Natural killer cell (primary cell): ENCODE measurements around the gene CATSPERZ. TPM values are rescaled to one million over a fixed set of nuclear protein-coding genes. Genes with fewer than 3 reads are reported as not detected.

Source experiments
- ATAC-seq, 3 donors: fragments of 150-1000 bp in 2 of 3; fragments of 200-7000 bp in 1 of 3; cut with Tn5 transposase; 1 replicate in 1 of 3; 2 replicates in 2 of 3; pipeline ENCODE4 v1.10.0; 2021; ENCODE audit warnings: mild to moderate bottlenecking in 2 of 3, moderate library complexity in 2 of 3
- DNase-seq, 2 donors: peaks; one replicate each; pipeline versions ENCODE4 v3.0.0 to v3.0.0-alpha.2; 2013 to 2021; ENCODE audit warnings: mixed read lengths in 1 of 2
- H3K27ac ChIP-seq: one replicate; pipeline ENCODE4 v1.5.1; 2013; ENCODE audit warnings: mild to moderate bottlenecking, low read length
- H3K27me3 ChIP-seq: one replicate; pipeline ENCODE4 v1.6.1; 2013; ENCODE audit warnings: low read length; ENCODE audit not compliant: control insufficient read depth, insufficient read depth
- H3K36me3 ChIP-seq: one replicate; pipeline ENCODE4 v1.6.1; 2013; ENCODE audit warnings: low read length; ENCODE audit not compliant: control insufficient read depth, insufficient read depth
- H3K4me1 ChIP-seq: one replicate; pipeline ENCODE4 v1.6.1; 2013; ENCODE audit warnings: low read length; ENCODE audit not compliant: control insufficient read depth, insufficient read depth
- H3K4me3 ChIP-seq: one replicate; pipeline ENCODE4 v1.5.1; 2013; ENCODE audit warnings: low read length
- H3K9me3 ChIP-seq: one replicate; pipeline ENCODE4 v1.6.1; 2013; ENCODE audit warnings: low read length; ENCODE audit not compliant: control insufficient read depth, insufficient read depth
- H3K27ac Mint-ChIP-seq, 2 donors: one replicate each; pipeline ENCODE4 v1.8.0; 2022; ENCODE audit warnings: mild to moderate bottlenecking in 2 of 2, mixed read lengths in 2 of 2, moderate library complexity in 1 of 2
- H3K27me3 Mint-ChIP-seq, 2 donors: one replicate each; pipeline ENCODE4 v1.8.0; 2022; ENCODE audit warnings: low read depth in 2 of 2, mixed read lengths in 2 of 2
- H3K36me3 Mint-ChIP-seq: one replicate; pipeline ENCODE4 v1.8.0; 2022; ENCODE audit warnings: mixed read lengths
- H3K4me1 Mint-ChIP-seq, 2 donors: one replicate each; pipeline ENCODE4 v1.8.0; 2022; ENCODE audit warnings: mixed read lengths in 2 of 2
- H3K4me3 Mint-ChIP-seq: one replicate; pipeline ENCODE4 v1.8.0; 2022; ENCODE audit warnings: mild to moderate bottlenecking, moderate library complexity, mixed read lengths
- H3K9me3 Mint-ChIP-seq, 2 donors: one replicate each; pipeline ENCODE4 v1.8.0; 2022; ENCODE audit warnings: mixed read lengths in 2 of 2
- WGBS: methylation state at CpG from one replicate; pipeline ENCODE4 v1.1.7; 2013; ENCODE audit warnings: missing lambda C conversion rate; ENCODE audit not compliant: insufficient coverage; 5-methylcytosine and 5-hydroxymethylcytosine counted together
- intact Hi-C: fragments of 100-400 bp; cut with micrococcal nuclease; formaldehyde crosslinking; loops from one replicate; pipeline ENCODE4 v1.14.2; 2022
- total RNA-seq, 4 donors: library from RNA; stranded (reverse); fragments of 120-200 nt in 1 of 4; gene quantifications; one replicate each; pipeline versions ENCODE4 v1.2.3 to v1.2.4, GENCODE V29; 2013 to 2022
- TF ChIP-seq, protein P1 (sequence below): fragments of 200-600 bp; IDR thresholded peaks from one replicate; pipeline ENCODE4 v1.8.0; 2022; ENCODE audit warnings: antibody characterized with exemption

Gene CATSPERZ
- total RNA-seq, 3 donors from 2014 or later (not counting 1 experiment from before 2014, with no cell fraction given): 0.80 to 0.90 TPM; not detected in 1

DNA sequence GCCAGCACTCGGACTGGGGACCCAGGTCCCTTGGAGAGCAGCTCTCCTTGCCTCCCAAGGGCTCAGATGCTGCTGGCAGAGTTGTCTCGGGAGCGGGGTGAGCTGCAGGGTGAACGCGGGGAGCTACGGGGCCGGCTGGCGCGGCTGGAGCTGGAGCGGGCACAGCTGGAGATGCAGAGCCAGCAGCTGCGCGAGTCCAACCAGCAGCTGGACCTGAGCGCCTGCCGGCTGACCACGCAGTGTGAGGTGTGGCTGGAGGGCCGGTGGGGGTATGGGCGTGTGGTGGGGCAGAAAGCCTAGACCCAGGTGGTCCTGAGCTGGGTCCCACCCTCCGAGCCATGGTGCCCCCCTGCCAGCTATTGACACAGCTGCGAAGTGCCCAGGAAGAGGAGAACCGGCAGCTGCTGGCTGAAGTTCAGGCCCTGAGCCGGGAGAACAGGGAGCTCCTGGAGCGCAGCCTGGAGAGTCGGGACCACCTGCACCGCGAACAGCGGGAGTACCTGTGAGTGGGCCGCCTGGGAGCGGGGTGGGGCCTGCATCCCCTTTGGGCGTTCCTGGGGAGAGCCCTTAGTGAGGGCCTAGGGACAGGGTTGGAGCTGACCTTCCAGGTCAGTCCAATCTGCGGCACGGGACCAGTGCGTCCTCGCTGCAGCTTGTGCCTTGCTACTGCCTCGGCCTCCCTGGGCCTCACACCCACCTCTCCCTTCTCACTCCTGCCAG lies 53.0 kb downstream of the CATSPERZ start:
- H3K27ac ChIP-seq: no peak overlapping the region
- no peak overlapping the region for H3K4me3 ChIP-seq
- no peaks in the 10 kb centered on the region for H3K36me3 Mint-ChIP-seq
- H3K27me3 ChIP-seq: no peaks in the 10 kb centered on the region
- DNase-seq (no peak), ATAC-seq (no peak)
- H3K27ac Mint-ChIP-seq: no peak overlapping the region
- H3K4me1 ChIP-seq: peaks cover 13% of the 10 kb centered on the region
- TF ChIP-seq, protein P1, sequence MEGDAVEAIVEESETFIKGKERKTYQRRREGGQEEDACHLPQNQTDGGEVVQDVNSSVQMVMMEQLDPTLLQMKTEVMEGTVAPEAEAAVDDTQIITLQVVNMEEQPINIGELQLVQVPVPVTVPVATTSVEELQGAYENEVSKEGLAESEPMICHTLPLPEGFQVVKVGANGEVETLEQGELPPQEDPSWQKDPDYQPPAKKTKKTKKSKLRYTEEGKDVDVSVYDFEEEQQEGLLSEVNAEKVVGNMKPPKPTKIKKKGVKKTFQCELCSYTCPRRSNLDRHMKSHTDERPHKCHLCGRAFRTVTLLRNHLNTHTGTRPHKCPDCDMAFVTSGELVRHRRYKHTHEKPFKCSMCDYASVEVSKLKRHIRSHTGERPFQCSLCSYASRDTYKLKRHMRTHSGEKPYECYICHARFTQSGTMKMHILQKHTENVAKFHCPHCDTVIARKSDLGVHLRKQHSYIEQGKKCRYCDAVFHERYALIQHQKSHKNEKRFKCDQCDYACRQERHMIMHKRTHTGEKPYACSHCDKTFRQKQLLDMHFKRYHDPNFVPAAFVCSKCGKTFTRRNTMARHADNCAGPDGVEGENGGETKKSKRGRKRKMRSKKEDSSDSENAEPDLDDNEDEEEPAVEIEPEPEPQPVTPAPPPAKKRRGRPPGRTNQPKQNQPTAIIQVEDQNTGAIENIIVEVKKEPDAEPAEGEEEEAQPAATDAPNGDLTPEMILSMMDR: no peak
- peaks cover 32% of the 10 kb centered on the region for H3K36me3 ChIP-seq
- 96% methylated on average over 34 of the region's 34 CpGs for WGBS
- H3K9me3 ChIP-seq: no peaks in the 10 kb centered on the region
- H3K4me3 Mint-ChIP-seq: no peak overlapping the region
- H3K27me3 Mint-ChIP-seq: no peaks in the 10 kb centered on the region
- H3K4me1 Mint-ChIP-seq: peaks cover 0 to 19% of the 10 kb centered on the region in 2 donors
- intact Hi-C loops: no loop called here
- no peaks in the 10 kb centered on the region for H3K9me3 Mint-ChIP-seq

DNA sequence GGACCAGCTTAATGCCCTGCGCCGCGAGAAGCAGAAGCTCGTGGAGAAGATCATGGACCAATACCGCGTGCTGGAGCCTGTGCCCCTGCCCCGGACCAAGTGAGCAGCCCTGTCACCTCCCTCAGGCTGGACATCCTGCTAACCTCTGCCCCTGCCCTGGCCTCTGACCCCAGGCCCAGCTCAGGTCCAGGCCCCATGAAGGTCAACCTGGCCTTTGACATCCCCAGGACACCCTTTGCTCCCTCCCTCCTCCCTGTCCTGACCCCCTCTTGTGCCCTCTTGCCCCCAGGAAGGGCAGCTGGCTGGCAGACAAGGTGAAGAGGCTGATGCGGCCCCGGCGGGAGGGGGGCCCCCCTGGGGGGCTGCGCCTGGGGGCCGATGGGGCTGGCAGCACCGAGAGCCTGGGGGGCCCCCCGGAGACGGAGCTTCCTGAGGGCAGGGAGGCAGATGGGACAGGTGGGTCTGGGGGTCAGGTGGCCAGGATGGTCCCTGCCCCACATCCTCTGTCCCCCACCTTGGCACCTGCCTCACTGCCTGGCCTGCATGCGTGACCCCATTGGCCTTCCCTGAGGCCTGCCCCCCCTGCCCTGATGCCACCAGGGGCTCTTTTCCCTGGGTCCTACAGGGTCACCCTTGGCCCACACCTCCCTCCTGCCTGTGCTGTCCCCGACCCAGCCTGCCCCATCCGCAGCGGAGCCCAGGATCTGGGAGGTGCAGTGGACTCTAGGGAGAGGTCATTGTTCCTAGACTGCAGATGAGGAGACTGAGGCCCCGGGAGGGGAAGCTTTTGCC lies 53.8 kb downstream of the CATSPERZ start:
- no peaks in the 10 kb centered on the region for H3K9me3 ChIP-seq
- H3K9me3 Mint-ChIP-seq: no peaks in the 10 kb centered on the region
- 92% methylated on average over 20 of the region's 20 CpGs for WGBS
- no peak overlapping the region for H3K27ac ChIP-seq
- H3K4me3 Mint-ChIP-seq: no peak overlapping the region
- H3K4me1 ChIP-seq: peaks cover 20% of the 10 kb centered on the region
- intact Hi-C loops: no loop called here
- H3K27me3 ChIP-seq: no peaks in the 10 kb centered on the region
- H3K36me3 Mint-ChIP-seq: no peaks in the 10 kb centered on the region
- no peak for DNase-seq
- ATAC-seq: no peak
- peaks cover 30% of the 10 kb centered on the region for H3K36me3 ChIP-seq
- H3K27ac Mint-ChIP-seq: no peak overlapping the region
- peaks cover 0 to 22% of the 10 kb centered on the region in 2 donors for H3K4me1 Mint-ChIP-seq
- TF ChIP-seq, protein P1: no peak
- H3K4me3 ChIP-seq: no peak overlapping the region
- H3K27me3 Mint-ChIP-seq: no peaks in the 10 kb centered on the region

Other genes with a start within 250 kb of the CATSPERZ start
- gene MACROD1, start 134.2 kb upstream of the CATSPERZ start, total RNA-seq: 1 to 10 TPM in 2 of 3 donors, under 1 TPM in 1; 0.73 to 3.3 (median 1.8) TPM
- gene STIP1, start 114.2 kb upstream of the CATSPERZ start, total RNA-seq: 100 to 1,000 TPM in 1 of 3 donors, 10 to 100 TPM in 2; 80.9 to 110 (median 85.1) TPM
- 100 to 1,000 TPM; 194 to 202 (median 196) TPM for gene FERMT3, start 93.6 kb upstream of the CATSPERZ start, total RNA-seq
- gene TRPT1, start 74.2 kb upstream of the CATSPERZ start, total RNA-seq: 10 to 100 TPM; 22.7 to 30.8 (median 28.5) TPM
- gene NUDT22, start 74.1 kb upstream of the CATSPERZ start, total RNA-seq: 10 to 100 TPM; 59.1 to 79.1 (median 74.8) TPM
- 10 to 100 TPM; 45.0 to 47.0 (median 46.6) TPM for gene DNAJC4, start 69.8 kb upstream of the CATSPERZ start, total RNA-seq
- gene VEGFB, start 65.8 kb upstream of the CATSPERZ start, total RNA-seq: 10 to 100 TPM; 30.7 to 38.7 (median 37.3) TPM
- gene FKBP2, start 59.3 kb upstream of the CATSPERZ start, total RNA-seq: 10 to 100 TPM; 26.4 to 39.3 (median 30.3) TPM
- gene PPP1R14B, start 53.4 kb upstream of the CATSPERZ start, total RNA-seq: 10 to 100 TPM; 16.9 to 21.3 (median 21.0) TPM
- 1 to 10 TPM; 5.4 to 7.6 (median 5.5) TPM for gene PLCB3, start 48.8 kb upstream of the CATSPERZ start, total RNA-seq
- 10 to 100 TPM; 30.6 to 35.8 (median 31.6) TPM for gene BAD, start 15.7 kb upstream of the CATSPERZ start, total RNA-seq
- gene GPR137, start 14.5 kb upstream of the CATSPERZ start, total RNA-seq: 10 to 100 TPM; 29.1 to 61.3 (median 34.4) TPM
- under 1 TPM in 2 of 3 donors, not detected in 1; 0.30 to 0.86 TPM for gene KCNK4, start 9.1 kb upstream of the CATSPERZ start, total RNA-seq
- 10 to 100 TPM; 47.1 to 51.3 (median 50.0) TPM for gene ESRRA, start 5.2 kb downstream of the CATSPERZ start, total RNA-seq
- gene TRMT112, start 17.2 kb downstream of the CATSPERZ start, total RNA-seq: 100 to 1,000 TPM in 2 of 3 donors, 10 to 100 TPM in 1; 98.4 to 106 (median 105) TPM
- gene PRDX5, start 17.8 kb downstream of the CATSPERZ start, total RNA-seq: 100 to 1,000 TPM in 1 of 3 donors, 10 to 100 TPM in 2; 85.9 to 104 (median 88.8) TPM
- gene CCDC88B, start 39.8 kb downstream of the CATSPERZ start, total RNA-seq: 100 to 1,000 TPM; 262 to 276 (median 272) TPM
- 10 to 100 TPM; 27.6 to 36.0 (median 34.4) TPM for gene RPS6KA4, start 58.8 kb downstream of the CATSPERZ start, total RNA-seq